ENCODE measurements around the gene PARVA. TPM values are rescaled to one million over a fixed set of nuclear protein-coding genes. Genes with fewer than 3 reads are reported as not detected.

Gene PARVA
- total RNA-seq, 2 experiments from 2014 or later: not detected

GRCh38 chr11:12410006-12410728 lies 32.8 kb downstream of the PARVA start:
- no peaks in the 10 kb centered on the region for H4K20me1 ChIP-seq (ENCODE audit: insufficient read depth, low read length)
- no peaks in the 10 kb centered on the region for H3K4me1 ChIP-seq (ENCODE audit: insufficient read depth, low read length, poor library complexity, severe bottlenecking)
- no TSS peak for BruUV-seq (replicated peaks)
- H3K27ac ChIP-seq (ENCODE audit: low read depth, low read length, poor library complexity, severe bottlenecking): no peak overlapping the region
- H2AFZ ChIP-seq (ENCODE audit: low read length): no peak overlapping the region
- H3K9me3 ChIP-seq (ENCODE audit: low read length): no peaks in the 10 kb centered on the region
- no peak for DNase-seq (ENCODE audit: low spot score)
- ChIA-PET CTCF (ENCODE audit: unreplicated experiment) (no interaction called here), POLR2A (no interaction called here)
- H3K79me2 ChIP-seq (ENCODE audit: insufficient read depth, low read depth, low read length): no peaks in the 10 kb centered on the region
- no peaks in the 10 kb centered on the region for H3K36me3 ChIP-seq (ENCODE audit: insufficient read depth, low read length)
- intact Hi-C loops (cut with micrococcal nuclease; ENCODE audit: unreplicated experiment): no loop called here
- no peak overlapping the region for H3K4me2 ChIP-seq (ENCODE audit: low read length)
- no peak overlapping the region for H3K4me3 ChIP-seq (ENCODE audit: low read depth, low read length, poor library complexity, severe bottlenecking)
- TF ChIP-seq CTCF (conservative IDR thresholded peaks at IDR 0.05; ENCODE audit: low read length): 0 out of 2 replicates have a peak, but pooled peaks have one; percentile 26
- no peak for TF ChIP-seq EZH2phosphoT487 (IDR thresholded peaks at IDR 0.05; ENCODE audit: borderline replicate concordance, low read depth, low read length)
- H3K9me2 ChIP-seq (ENCODE audit: insufficient read depth, low read length): no peaks in the 10 kb centered on the region

- no peak overlapping the region for H3K4me2 ChIP-seq (ENCODE audit: low read length)
- no peak for DNase-seq (ENCODE audit: low spot score)
- intact Hi-C loops (cut with micrococcal nuclease; ENCODE audit: unreplicated experiment): no loop called here
- no peak overlapping the region for H2AFZ ChIP-seq (ENCODE audit: low read length)
- H3K9me3 ChIP-seq (ENCODE audit: low read length): no peaks in the 10 kb centered on the region
- no peaks in the 10 kb centered on the region for H3K4me1 ChIP-seq (ENCODE audit: insufficient read depth, low read length, poor library complexity, severe bottlenecking)
- H3K79me2 ChIP-seq (ENCODE audit: insufficient read depth, low read depth, low read length): no peaks in the 10 kb centered on the region
- ChIA-PET POLR2A (no interaction called here), CTCF (ENCODE audit: unreplicated experiment) (no interaction called here)
- no peak for TF ChIP-seq EZH2phosphoT487 (IDR thresholded peaks at IDR 0.05; ENCODE audit: borderline replicate concordance, low read depth, low read length)
- TF ChIP-seq CTCF (conservative IDR thresholded peaks at IDR 0.05; ENCODE audit: low read length): no peak
- no TSS peak for BruUV-seq (replicated peaks)
- H3K36me3 ChIP-seq (ENCODE audit: insufficient read depth, low read length): no peaks in the 10 kb centered on the region
- H4K20me1 ChIP-seq (ENCODE audit: insufficient read depth, low read length): no peaks in the 10 kb centered on the region
- H3K27ac ChIP-seq (ENCODE audit: low read depth, low read length, poor library complexity, severe bottlenecking): no peak overlapping the region
- H3K9me2 ChIP-seq (ENCODE audit: insufficient read depth, low read length): no peaks in the 10 kb centered on the region
- H3K4me3 ChIP-seq (ENCODE audit: low read depth, low read length, poor library complexity, severe bottlenecking): no peak overlapping the region
Measured at GRCh38 chr11:12411393-12411792, 34.0 kb downstream of the PARVA start.
